Tibial nerve (tissue), 4 donors: Measurements from ENCODE around the gene SERINC3. TPM values are rescaled to one million over a fixed set of nuclear protein-coding genes. Genes with fewer than 3 reads are reported as not detected.

Experiments
- DNase-seq, 2 donors: peaks; one replicate each; pipeline ENCODE4 v3.0.0-alpha.2; 2019; ENCODE audit warnings: low spot score in 2 of 2
- H3K27ac ChIP-seq, 4 donors: fragments of 200-600 bp; sonication (generic) in 3 of 4; one replicate each; pipeline ENCODE4 v1.5.1; 2017 to 2019; ENCODE audit warnings: mild to moderate bottlenecking in 1 of 4
- H3K27me3 ChIP-seq, 2 donors: fragments of 200-600 bp; sonication (generic) in 1 of 2; one replicate each; pipeline versions ENCODE4 v1.5.1 to v1.6.0; 2017 to 2019
- H3K36me3 ChIP-seq, 3 donors: fragments of 200-600 bp; sonication (generic); one replicate each; pipeline ENCODE4 v1.5.1; 2018 to 2019
- H3K4me1 ChIP-seq, 4 donors: fragments of 200-600 bp; sonication (generic) in 3 of 4; one replicate each; pipeline ENCODE4 v1.5.1; 2017 to 2019
- H3K4me3 ChIP-seq, 4 donors: fragments of 200-600 bp; sonication (generic) in 3 of 4; one replicate each; pipeline ENCODE4 v1.5.1; 2017 to 2019; ENCODE audit warnings: mild to moderate bottlenecking in 1 of 4, moderate library complexity in 1 of 4
- H3K9me3 ChIP-seq, 4 donors: fragments of 200-600 bp; sonication (generic) in 3 of 4; one replicate each; pipeline ENCODE4 v1.5.1; 2017 to 2019
- EP300 ChIP-seq, 2 donors: sonication (generic); formaldehyde crosslinking; IDR thresholded peaks; one replicate each; pipeline ENCODE4 v1.6.1; 2017; ENCODE audit warnings: antibody characterized with exemption in 2 of 2, mild to moderate bottlenecking in 1 of 2
- POLR2A ChIP-seq, 2 donors: fragments of 450-650 bp; IDR thresholded peaks; one replicate each; pipeline ENCODE4 v1.6.1; 2017; ENCODE audit warnings: antibody characterized with exemption in 2 of 2, mild to moderate bottlenecking in 2 of 2, moderate library complexity in 2 of 2
- WGBS, 2 donors: methylation state at CpG; one replicate each; pipeline ENCODE4 v1.1.5; 2018; 5-methylcytosine and 5-hydroxymethylcytosine counted together
- total RNA-seq, 4 donors: library from RNA; depleted of rRNA; stranded (reverse); fragments of >200 nt; gene quantifications; one replicate each; pipeline ENCODE4 v1.1.0, GENCODE V29; 2016
- TF ChIP-seq, protein P1 (sequence below), 5 experiments: fragments of 200-600 bp in 3 of 5; fragments of 450-650 bp in 2 of 5; sonication (generic) in 3 of 5; IDR thresholded peaks; one replicate each; pipeline ENCODE4 v1.5.1; 2016 to 2019; ENCODE audit warnings: antibody characterized with exemption in 5 of 5, mild to moderate bottlenecking in 3 of 5, moderate library complexity in 2 of 5

Gene SERINC3
- total RNA-seq, 4 donors from 2014 or later = 59.7 to 97.5 (median 86.7) TPM

DNA sequence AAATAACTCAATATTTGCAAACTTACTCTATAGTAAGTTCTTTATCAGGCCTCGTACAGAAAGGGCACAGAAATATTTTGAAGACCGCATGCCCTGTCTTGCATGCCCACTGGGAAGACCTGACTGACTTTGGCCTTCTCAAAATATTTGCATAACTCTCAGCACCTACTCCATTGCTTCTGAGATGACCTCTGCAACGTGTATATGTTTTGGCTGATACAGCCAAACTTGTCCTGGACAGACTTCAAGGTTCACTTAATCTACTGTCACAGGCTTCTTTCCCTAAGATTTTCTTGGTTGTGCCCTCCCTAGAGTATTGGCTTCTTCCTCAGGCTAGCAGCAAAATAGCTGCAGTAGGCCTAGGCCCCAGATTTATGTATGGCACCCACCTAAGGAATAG, 21.5 kb upstream of the SERINC3 start:
- DNase-seq = no peak
- WGBS, 2 donors = 71 to 74% methylated on average over 3 of the region's 3 CpGs

DNA sequence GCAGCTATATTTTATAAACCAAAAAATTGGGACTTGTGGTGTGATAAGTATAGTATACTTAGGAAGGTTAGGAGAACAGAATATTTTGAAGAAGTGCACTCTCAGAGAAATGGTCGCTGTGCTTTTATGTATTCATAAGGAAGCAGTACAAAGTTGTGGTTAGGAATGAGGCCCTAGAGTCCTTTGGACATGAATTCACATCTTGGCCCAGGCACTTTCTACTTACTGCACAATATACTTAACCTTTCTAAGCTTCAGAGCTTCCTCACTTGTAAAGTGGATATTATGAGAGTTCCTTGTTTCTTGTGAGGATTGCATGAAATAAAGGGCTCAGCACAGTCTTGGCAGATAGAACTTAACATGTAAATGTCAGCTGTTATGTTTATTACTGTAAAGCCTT, 21.0 kb upstream of the SERINC3 start:
- Histone ChIP-seq H3K4me3 (no peak overlapping the region), H3K36me3 (no peaks in the 10 kb centered on the region), H3K27me3 (no peaks in the 10 kb centered on the region), H3K4me1 (peaks cover 0 to 16% (median 0%) of the 10 kb centered on the region in 4 donors), H3K9me3 (no peaks in the 10 kb centered on the region), H3K27ac (no peak overlapping the region)
- no peak for TF ChIP-seq EP300 (IDR thresholded peaks at IDR 0.05)
- no peak for TF ChIP-seq POLR2A (IDR thresholded peaks at IDR 0.05)
- TF ChIP-seq, protein P1, sequence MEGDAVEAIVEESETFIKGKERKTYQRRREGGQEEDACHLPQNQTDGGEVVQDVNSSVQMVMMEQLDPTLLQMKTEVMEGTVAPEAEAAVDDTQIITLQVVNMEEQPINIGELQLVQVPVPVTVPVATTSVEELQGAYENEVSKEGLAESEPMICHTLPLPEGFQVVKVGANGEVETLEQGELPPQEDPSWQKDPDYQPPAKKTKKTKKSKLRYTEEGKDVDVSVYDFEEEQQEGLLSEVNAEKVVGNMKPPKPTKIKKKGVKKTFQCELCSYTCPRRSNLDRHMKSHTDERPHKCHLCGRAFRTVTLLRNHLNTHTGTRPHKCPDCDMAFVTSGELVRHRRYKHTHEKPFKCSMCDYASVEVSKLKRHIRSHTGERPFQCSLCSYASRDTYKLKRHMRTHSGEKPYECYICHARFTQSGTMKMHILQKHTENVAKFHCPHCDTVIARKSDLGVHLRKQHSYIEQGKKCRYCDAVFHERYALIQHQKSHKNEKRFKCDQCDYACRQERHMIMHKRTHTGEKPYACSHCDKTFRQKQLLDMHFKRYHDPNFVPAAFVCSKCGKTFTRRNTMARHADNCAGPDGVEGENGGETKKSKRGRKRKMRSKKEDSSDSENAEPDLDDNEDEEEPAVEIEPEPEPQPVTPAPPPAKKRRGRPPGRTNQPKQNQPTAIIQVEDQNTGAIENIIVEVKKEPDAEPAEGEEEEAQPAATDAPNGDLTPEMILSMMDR (IDR thresholded peaks at IDR 0.05) = no peak
- 52 to 69% methylated on average over 1 of the region's 1 CpG for WGBS, 2 donors
- DNase-seq = no peak

More for the DNA sequence above, 21.5 kb upstream of the SERINC3 start:
- Histone ChIP-seq H3K9me3 (no peaks in the 10 kb centered on the region), H3K4me1 (peaks cover 0 to 20% (median under 1%) of the 10 kb centered on the region in 4 donors), H3K36me3 (no peaks in the 10 kb centered on the region), H3K27ac (no peak overlapping the region), H3K27me3 (no peaks in the 10 kb centered on the region), H3K4me3 (no peak overlapping the region)
- TF ChIP-seq, protein P1 (IDR thresholded peaks at IDR 0.05) = no peak
- no peak for TF ChIP-seq EP300 (IDR thresholded peaks at IDR 0.05)
- no peak for TF ChIP-seq POLR2A (IDR thresholded peaks at IDR 0.05)

DNA sequence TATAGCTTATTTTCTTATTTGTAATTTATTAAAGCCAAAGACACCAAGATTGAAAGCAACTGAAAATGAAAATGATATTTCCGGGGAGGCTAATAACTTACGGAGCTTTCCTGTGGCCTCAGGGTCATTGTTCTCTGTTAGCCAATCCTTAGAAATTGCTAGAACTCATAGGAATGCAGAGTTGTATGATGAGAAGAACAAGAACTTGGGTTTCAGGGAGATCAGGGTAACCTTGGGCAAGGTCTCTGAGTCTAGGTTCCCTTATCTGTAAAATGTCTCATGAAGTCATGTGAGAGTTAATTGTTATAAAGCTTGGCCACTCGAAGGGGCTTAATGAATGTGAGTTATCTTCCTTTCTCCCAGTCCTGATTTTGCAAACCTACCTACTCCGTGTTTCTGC, 20.1 kb upstream of the SERINC3 start:
- Histone ChIP-seq H3K27me3 (no peaks in the 10 kb centered on the region), H3K4me3 (no peak overlapping the region), H3K4me1 (peaks cover 0 to 16% (median 0%) of the 10 kb centered on the region in 4 donors), H3K36me3 (no peaks in the 10 kb centered on the region), H3K9me3 (no peaks in the 10 kb centered on the region), H3K27ac (no peak overlapping the region)
- DNase-seq = no peak
- WGBS, 2 donors = 65 to 74% methylated on average over 4 of the region's 4 CpGs
- TF ChIP-seq, protein P1 (IDR thresholded peaks at IDR 0.05) = no peak
- TF ChIP-seq POLR2A (IDR thresholded peaks at IDR 0.05) (no peak), EP300 (IDR thresholded peaks at IDR 0.05) (no peak)

DNA sequence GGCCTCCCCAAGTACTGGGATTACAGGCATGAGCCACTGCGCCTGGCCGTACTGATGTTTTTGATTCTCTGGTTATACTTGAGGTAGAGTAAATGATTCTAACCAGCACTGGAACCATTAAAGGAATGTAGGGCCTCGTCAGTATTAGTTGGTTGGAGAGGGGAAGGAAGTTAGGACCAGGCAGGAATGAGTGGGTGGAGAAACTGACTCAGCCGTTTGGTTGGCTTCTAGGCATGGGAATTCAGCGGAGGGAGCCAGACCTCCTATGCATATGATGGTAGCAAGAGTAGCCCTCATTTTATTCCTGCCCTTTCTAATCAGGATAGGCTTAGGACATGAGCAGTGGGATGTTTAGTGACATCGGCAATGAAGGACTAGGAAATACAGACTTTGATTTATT, 19.0 kb upstream of the SERINC3 start:
- no peaks in the 10 kb centered on the region for H3K27me3 ChIP-seq
- 62 to 65% methylated on average over 6 of the region's 6 CpGs for WGBS, 2 donors
- H3K36me3 ChIP-seq = no peaks in the 10 kb centered on the region
- TF ChIP-seq POLR2A (IDR thresholded peaks at IDR 0.05) (no peak), EP300 (IDR thresholded peaks at IDR 0.05) (no peak)
- TF ChIP-seq, protein P1 (IDR thresholded peaks at IDR 0.05) = no peak
- no peak for DNase-seq
- H3K27ac ChIP-seq = no peak overlapping the region
- H3K4me3 ChIP-seq = no peak overlapping the region
- H3K9me3 ChIP-seq = no peaks in the 10 kb centered on the region
- H3K4me1 ChIP-seq = peaks cover 0 to 16% (median 0%) of the 10 kb centered on the region in 4 donors

DNA sequence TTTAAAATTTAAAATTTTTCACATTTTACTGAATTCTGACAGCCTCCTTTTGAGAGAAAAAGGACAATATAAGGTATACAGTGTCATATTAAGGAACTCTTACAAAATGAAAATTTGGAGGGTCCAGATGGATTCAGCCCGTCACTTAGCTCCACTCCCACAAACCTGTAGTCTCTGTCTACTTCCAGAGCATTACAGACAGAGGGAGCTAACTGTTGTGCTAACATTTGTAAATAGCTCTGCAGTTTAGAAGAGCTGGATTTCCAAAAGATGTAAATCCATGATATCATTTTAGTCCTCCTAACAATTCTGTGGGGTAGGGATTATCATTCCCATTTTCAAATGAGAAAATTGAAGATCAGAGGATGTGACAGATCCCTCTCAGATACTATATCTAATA, 16.1 kb upstream of the SERINC3 start:
- Histone ChIP-seq H3K9me3 (no peaks in the 10 kb centered on the region), H3K4me3 (no peak overlapping the region), H3K36me3 (no peaks in the 10 kb centered on the region), H3K27ac (no peak overlapping the region), H3K4me1 (peaks cover 0 to 19% (median 0%) of the 10 kb centered on the region in 4 donors), H3K27me3 (no peaks in the 10 kb centered on the region)
- DNase-seq = no peak
- 50 to 63% methylated on average over 1 of the region's 1 CpG for WGBS, 2 donors
- no peak for TF ChIP-seq POLR2A (IDR thresholded peaks at IDR 0.05)

DNA sequence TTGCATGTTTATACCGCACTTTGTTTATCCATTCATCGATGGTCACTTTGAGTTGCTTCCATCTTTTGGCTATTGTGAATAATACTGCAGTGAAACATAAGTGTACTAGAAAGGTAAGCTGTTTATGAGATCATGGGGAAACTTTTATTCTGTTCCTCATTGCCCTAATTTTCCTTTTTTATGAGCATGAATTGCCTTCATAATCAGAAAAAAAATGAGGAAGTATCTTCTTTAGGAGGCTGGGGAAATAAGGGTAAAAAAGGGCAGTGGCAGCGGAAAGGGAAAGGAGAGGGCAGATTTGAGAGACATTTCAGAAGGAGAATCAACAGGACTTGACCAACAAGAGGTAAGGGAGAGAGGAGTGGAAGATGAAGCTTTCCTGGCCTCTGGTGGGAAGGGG, 14.3 kb upstream of the SERINC3 start:
- TF ChIP-seq POLR2A (IDR thresholded peaks at IDR 0.05) = no peak
- no peak for TF ChIP-seq EP300 (IDR thresholded peaks at IDR 0.05)
- Histone ChIP-seq H3K36me3 (no peaks in the 10 kb centered on the region), H3K27ac (no peak overlapping the region), H3K9me3 (no peaks in the 10 kb centered on the region), H3K27me3 (no peaks in the 10 kb centered on the region), H3K4me3 (no peak overlapping the region), H3K4me1 (peaks cover 0 to 19% (median 4%) of the 10 kb centered on the region in 4 donors)
- DNase-seq = no peak
- 89 to 93% methylated on average over 3 of the region's 3 CpGs for WGBS, 2 donors
